Breast epithelium (tissue), 3 donors: Measurements from ENCODE around the gene SLC39A11.

Source experiments
- CTCF ChIP-seq, 3 donors: fragments of 450-650 bp; IDR thresholded peaks; one replicate each; pipeline ENCODE4 v1.5.1; 2016 to 2017; ENCODE audit warnings: antibody characterized with exemption in 3 of 3, mild to moderate bottlenecking in 3 of 3, moderate library complexity in 3 of 3
- POLR2A ChIP-seq: fragments of 450-650 bp; IDR thresholded peaks from one replicate; pipeline ENCODE4 v1.6.1; 2016; ENCODE audit warnings: antibody characterized with exemption, mild to moderate bottlenecking, moderate library complexity

GRCh38 chr17:73003487-73003886 lies 89.0 kb downstream of the SLC39A11 start:
- TF ChIP-seq CTCF (IDR thresholded peaks at IDR 0.05) (no peak), POLR2A (no peak)
